OCI-LY1 (cell line): ENCODE data around the gene IFIT3.

Experiments used
- H2AFZ ChIP-seq: fragments of 200-600 bp; sonication (generic), shearing (Covaris generic); 2 replicates; pipeline ENCODE4 v1.6.0; 2014; ENCODE audit warnings: antibody characterized with exemption, mild to moderate bottlenecking, low read length
- H3F3A ChIP-seq: fragments of 200-600 bp; sonication (generic), shearing (Covaris generic); 2 replicates; pipeline ENCODE4 v1.6.0; 2014; ENCODE audit warnings: mild to moderate bottlenecking, antibody characterized with exemption, low read length, moderate library complexity; ENCODE audit not compliant: insufficient read depth
- H3K27ac ChIP-seq: fragments of 200-600 bp; sonication (generic); 2 replicates; pipeline ENCODE4 v1.5.1; 2014; ENCODE audit warnings: low read length, mixed run types, mild to moderate bottlenecking, low read depth; ENCODE audit not compliant: poor library complexity, severe bottlenecking
- H3K27me3 ChIP-seq: fragments of 200-600 bp; sonication (generic); 2 replicates; pipeline ENCODE4 v1.6.0; 2014; ENCODE audit warnings: antibody characterized with exemption, mild to moderate bottlenecking, low read length, moderate library complexity; ENCODE audit not compliant: insufficient read depth
- H3K36me3 ChIP-seq: fragments of 200-600 bp; sonication (generic); 2 replicates; pipeline ENCODE4 v1.6.1; 2014; ENCODE audit warnings: mild to moderate bottlenecking, antibody characterized with exemption, low read length, moderate library complexity, mixed read lengths; ENCODE audit not compliant: insufficient read depth
- H3K4me1 ChIP-seq: fragments of 200-600 bp; sonication (generic); 2 replicates; pipeline ENCODE4 v1.5.1; 2014; ENCODE audit warnings: mild to moderate bottlenecking, low read length, moderate library complexity; ENCODE audit not compliant: insufficient read depth, severe bottlenecking
- H3K4me2 ChIP-seq: fragments of 200-600 bp; sonication (generic), shearing (Covaris generic); 2 replicates; pipeline ENCODE4 v1.6.1; 2014; ENCODE audit warnings: low read length
- H3K4me3 ChIP-seq: fragments of 200-600 bp; sonication (generic); 2 replicates; pipeline ENCODE4 v1.5.1; 2014; ENCODE audit warnings: low read length, low read depth, mild to moderate bottlenecking, mixed read lengths; ENCODE audit not compliant: poor library complexity, severe bottlenecking
- H3K79me2 ChIP-seq: fragments of 200-600 bp; shearing (Covaris generic); 2 replicates; pipeline ENCODE4 v1.6.1; 2016; ENCODE audit warnings: mixed run types, low read length, mixed read lengths; ENCODE audit not compliant: insufficient read depth
- H3K9ac ChIP-seq: fragments of 200-600 bp; sonication (generic), shearing (Covaris generic); 2 replicates; pipeline ENCODE4 v1.6.1; 2014; ENCODE audit warnings: mild to moderate bottlenecking, low read length, mixed read lengths
- H3K9me2 ChIP-seq: fragments of 200-600 bp; sonication (generic), shearing (Covaris generic); 2 replicates; pipeline ENCODE4 v1.6.1; 2014; ENCODE audit warnings: low read depth, mild to moderate bottlenecking, low read length, mixed read lengths
- H3K9me3 ChIP-seq: fragments of 200-600 bp; shearing (Covaris generic); 2 replicates; pipeline ENCODE4 v1.6.1; 2014; ENCODE audit warnings: low read length, mixed read lengths
- H4K20me1 ChIP-seq: fragments of 200-600 bp; sonication (generic), shearing (Covaris generic); 2 replicates; pipeline ENCODE4 v1.6.0; 2016; ENCODE audit warnings: mild to moderate bottlenecking, low read length; ENCODE audit not compliant: insufficient read depth
- CTCF ChIP-seq: fragments of 200-600 bp; sonication (generic), shearing (Covaris generic); IDR thresholded peaks from 2 replicates; pipeline ENCODE4 v1.5.1; 2017; ENCODE audit warnings: mild to moderate bottlenecking, antibody characterized with exemption, low read length, moderate library complexity, mixed read lengths
- EZH2 ChIP-seq: fragments of 200-600 bp; sonication (generic), shearing (Covaris generic); IDR thresholded peaks from 2 replicates; pipeline ENCODE4 v1.8.0; 2017; ENCODE audit warnings: borderline replicate concordance, mixed run types, mild to moderate bottlenecking, antibody characterized with exemption, low read length, moderate library complexity, mixed read lengths

The IFIT3 gene

GRCh38 chr10:89371079-89371478, 43.3 kb downstream of the IFIT3 start:
- Histone ChIP-seq H3K9ac (no peak overlapping the region), H3K9me2 (no peaks in the 10 kb centered on the region), H3F3A (no peaks in the 10 kb centered on the region), H3K4me2 (no peak overlapping the region), H4K20me1 (no peaks in the 10 kb centered on the region), H3K4me3 (no peak overlapping the region), H3K36me3 (no peaks in the 10 kb centered on the region), H3K27me3 (no peaks in the 10 kb centered on the region), H2AFZ (no peak overlapping the region), H3K79me2 (no peaks in the 10 kb centered on the region), H3K9me3 (no peaks in the 10 kb centered on the region), H3K4me1 (no peaks in the 10 kb centered on the region), H3K27ac (no peak overlapping the region)
- TF ChIP-seq EZH2 (no peak), CTCF (no peak)

- Histone ChIP-seq H3K9me3 (no peaks in the 10 kb centered on the region), H3K36me3 (no peaks in the 10 kb centered on the region), H3K9ac (no peak overlapping the region), H3F3A (no peaks in the 10 kb centered on the region), H3K4me3 (no peak overlapping the region), H3K79me2 (no peaks in the 10 kb centered on the region), H3K4me1 (no peaks in the 10 kb centered on the region), H3K27ac (no peak overlapping the region), H3K27me3 (no peaks in the 10 kb centered on the region), H3K4me2 (no peak overlapping the region), H2AFZ (no peak overlapping the region), H3K9me2 (no peaks in the 10 kb centered on the region), H4K20me1 (no peaks in the 10 kb centered on the region)
- TF ChIP-seq CTCF: no peak
- TF ChIP-seq EZH2: no peak
These were observed 44.2 kb downstream of the IFIT3 start for GRCh38 chr10:89371987-89372386.

GRCh38 chr10:89373916-89374711, 46.3 kb downstream of the IFIT3 start:
- no peaks in the 10 kb centered on the region for H3K79me2 ChIP-seq
- H3K9me3 ChIP-seq: no peaks in the 10 kb centered on the region
- H3K4me2 ChIP-seq: no peak overlapping the region
- H4K20me1 ChIP-seq: no peaks in the 10 kb centered on the region
- H3K36me3 ChIP-seq: no peaks in the 10 kb centered on the region
- no peak overlapping the region for H2AFZ ChIP-seq
- no peaks in the 10 kb centered on the region for H3K9me2 ChIP-seq
- no peak overlapping the region for H3K4me3 ChIP-seq
- no peak overlapping the region for H3K9ac ChIP-seq
- no peaks in the 10 kb centered on the region for H3K27me3 ChIP-seq
- no peaks in the 10 kb centered on the region for H3F3A ChIP-seq
- no peaks in the 10 kb centered on the region for H3K4me1 ChIP-seq
- H3K27ac ChIP-seq: no peak overlapping the region
- TF ChIP-seq CTCF: no peak
- no peak for TF ChIP-seq EZH2
